Measurements from ENCODE around the gene PRMT5.

PRMT5 gene

DNA sequence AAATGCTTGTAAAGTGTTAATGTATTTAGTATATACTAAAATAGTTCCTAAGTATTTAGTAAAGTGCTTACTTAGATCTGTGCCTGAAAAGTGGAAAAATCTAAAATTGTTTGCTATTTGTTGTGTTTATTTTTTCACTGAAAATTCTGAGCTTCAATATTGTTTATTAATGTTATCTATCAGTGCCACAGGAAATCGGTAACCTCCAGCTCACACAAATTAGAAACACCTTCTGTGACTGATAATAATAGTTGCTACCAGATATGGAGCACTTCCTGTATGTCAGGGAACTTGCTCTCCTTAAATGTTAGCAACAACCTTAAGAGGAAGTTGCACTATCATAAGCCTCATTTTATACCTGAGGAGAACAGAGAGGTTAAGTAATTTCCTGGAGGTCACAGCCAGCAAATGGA is 58.4 kb downstream of the PRMT5 start:
- TF ChIP-seq ZFX (IDR thresholded peaks at IDR 0.05), result no peak
- TF ChIP-seq, protein P1, sequence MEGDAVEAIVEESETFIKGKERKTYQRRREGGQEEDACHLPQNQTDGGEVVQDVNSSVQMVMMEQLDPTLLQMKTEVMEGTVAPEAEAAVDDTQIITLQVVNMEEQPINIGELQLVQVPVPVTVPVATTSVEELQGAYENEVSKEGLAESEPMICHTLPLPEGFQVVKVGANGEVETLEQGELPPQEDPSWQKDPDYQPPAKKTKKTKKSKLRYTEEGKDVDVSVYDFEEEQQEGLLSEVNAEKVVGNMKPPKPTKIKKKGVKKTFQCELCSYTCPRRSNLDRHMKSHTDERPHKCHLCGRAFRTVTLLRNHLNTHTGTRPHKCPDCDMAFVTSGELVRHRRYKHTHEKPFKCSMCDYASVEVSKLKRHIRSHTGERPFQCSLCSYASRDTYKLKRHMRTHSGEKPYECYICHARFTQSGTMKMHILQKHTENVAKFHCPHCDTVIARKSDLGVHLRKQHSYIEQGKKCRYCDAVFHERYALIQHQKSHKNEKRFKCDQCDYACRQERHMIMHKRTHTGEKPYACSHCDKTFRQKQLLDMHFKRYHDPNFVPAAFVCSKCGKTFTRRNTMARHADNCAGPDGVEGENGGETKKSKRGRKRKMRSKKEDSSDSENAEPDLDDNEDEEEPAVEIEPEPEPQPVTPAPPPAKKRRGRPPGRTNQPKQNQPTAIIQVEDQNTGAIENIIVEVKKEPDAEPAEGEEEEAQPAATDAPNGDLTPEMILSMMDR (conservative IDR thresholded peaks at IDR 0.05), result no peak
- H3K27ac ChIP-seq, result no peak overlapping the region
